Sigmoid colon (tissue), 7 donors: ENCODE data around the gene RNF144A. TPM values are rescaled to one million over a fixed set of nuclear protein-coding genes. Genes with fewer than 3 reads are reported as not detected.

Source experiments
- DNase-seq: peaks from one replicate; pipeline ENCODE4 v3.0.0-alpha.2; 2019
- H3K27ac ChIP-seq, 4 donors: fragments of 200-600 bp; sonication (generic); one replicate each; pipeline ENCODE4 v1.5.1; 2016 to 2019; ENCODE audit warnings: mild to moderate bottlenecking in 1 of 4
- H3K27me3 ChIP-seq, 3 donors: fragments of 200-600 bp; sonication (generic); one replicate each; pipeline ENCODE4 v1.5.1; 2019; ENCODE audit warnings: mild to moderate bottlenecking in 1 of 3
- H3K36me3 ChIP-seq, 4 donors: fragments of 200-600 bp; sonication (generic); one replicate each; pipeline ENCODE4 v1.5.1; 2016 to 2019
- H3K4me1 ChIP-seq, 4 donors: fragments of 200-600 bp; sonication (generic); one replicate each; pipeline ENCODE4 v1.5.1; 2017 to 2019
- H3K4me3 ChIP-seq, 4 donors: fragments of 200-600 bp; sonication (generic); one replicate each; pipeline ENCODE4 v1.5.1; 2017 to 2019; ENCODE audit warnings: mild to moderate bottlenecking in 2 of 4, moderate library complexity in 1 of 4
- H3K9me3 ChIP-seq, 4 donors: fragments of 200-600 bp in 3 of 4; sonication (generic) in 3 of 4; one replicate each; pipeline versions ENCODE4 v1.5.1 to v1.6.1; 2013 to 2019
- EP300 ChIP-seq, 4 donors: sonication (generic); formaldehyde crosslinking; IDR thresholded peaks; one replicate each; pipeline ENCODE4 v1.6.1; 2017; ENCODE audit warnings: antibody characterized with exemption in 4 of 4
- POLR2A ChIP-seq, 2 donors: fragments of 450-650 bp; IDR thresholded peaks; one replicate each; pipeline ENCODE4 v1.6.1; 2016; ENCODE audit warnings: antibody characterized with exemption in 2 of 2, mild to moderate bottlenecking in 2 of 2, moderate library complexity in 2 of 2
- POLR2AphosphoS5 ChIP-seq, 4 donors: sonication (generic); formaldehyde crosslinking; IDR thresholded peaks; one replicate each; pipeline ENCODE4 v1.6.1; 2017; ENCODE audit warnings: antibody characterized with exemption in 4 of 4
- WGBS, 2 donors: extraction: QIAGEN DNeasy Blood & Tissue Kit; methylation state at CpG; one replicate each; pipeline ENCODE4 v1.1.7; 2013; 5-methylcytosine and 5-hydroxymethylcytosine counted together
- intact Hi-C: fragments of 100-400 bp; cut with DNase I; formaldehyde crosslinking; loops from one replicate; pipeline ENCODE4 v1.15.1; 2023
- polyA plus RNA-seq, 3 donors: library from polyadenylated mRNA; stranded (reverse); fragments of 200-250 nt; gene quantifications; one replicate each; pipeline ENCODE4 v1.2.3, GENCODE V29; 2013
- total RNA-seq, 4 donors: library from RNA; depleted of rRNA; stranded (reverse); fragments of >200 nt; gene quantifications; one replicate each; pipeline ENCODE4 v1.1.0, GENCODE V29; 2016
- TF ChIP-seq, protein P1 (sequence below), 4 experiments: fragments of 450-650 bp in 3 of 4; fragments of 200-600 bp in 1 of 4; IDR thresholded peaks; one replicate each; pipeline ENCODE4 v1.5.1; 2016 to 2019; ENCODE audit warnings: antibody characterized with exemption in 4 of 4, mild to moderate bottlenecking in 3 of 4, moderate library complexity in 2 of 4
- donor health status: healthy with polysubstance abuse.
- donor health status: Bipolar disorder and iron deficiency.
- donor health status: healthy.

RNF144A gene
- total and polyA plus RNA-seq, 7 donors = 4.8 to 14.2 (median 12.1) TPM

DNA sequence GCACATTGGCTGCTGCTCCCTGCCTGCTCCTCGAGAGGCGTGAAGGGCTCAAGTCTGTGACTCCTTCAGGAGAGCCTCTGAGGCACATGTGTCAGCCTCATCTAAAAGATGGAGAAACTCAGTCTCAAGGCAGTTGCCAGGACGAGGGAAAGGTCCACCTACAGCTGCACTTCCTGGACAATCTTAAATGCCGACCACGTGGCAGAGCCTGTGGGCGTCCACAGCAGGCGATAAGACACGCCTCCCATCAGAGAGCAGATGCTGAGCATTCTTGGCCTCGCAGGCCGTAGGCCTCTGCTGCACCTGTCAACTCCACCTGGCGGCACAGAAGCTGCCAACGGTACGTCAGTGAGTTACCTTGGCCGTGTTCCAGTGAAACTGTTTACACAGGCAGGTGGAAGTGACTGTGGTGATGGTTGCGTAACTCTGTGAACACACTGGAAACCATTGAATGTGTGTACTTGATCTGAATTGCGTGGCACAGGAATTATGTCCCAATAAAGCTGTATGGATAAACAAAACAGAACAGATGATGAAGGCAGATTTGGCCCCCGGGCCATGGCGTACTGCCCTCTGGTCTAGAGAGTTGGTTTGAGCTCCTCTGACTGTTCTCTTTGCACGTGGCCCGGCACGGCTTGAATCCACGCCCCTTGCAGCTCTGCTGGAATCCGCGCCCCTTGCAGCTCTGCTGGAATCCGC, 114.5 kb downstream of the RNF144A start:
- DNase-seq = peak; percentile 68
- intact Hi-C loops = no loop called here
- no peak overlapping the region for H3K27ac ChIP-seq
- peaks cover 0 to 17% (median 7%) of the 10 kb centered on the region in 4 donors for H3K4me1 ChIP-seq
- H3K4me3 ChIP-seq = no peak overlapping the region
- no peaks in the 10 kb centered on the region for H3K27me3 ChIP-seq
- H3K36me3 ChIP-seq = peaks cover 0 to 12% (median 2%) of the 10 kb centered on the region in 4 donors
- H3K9me3 ChIP-seq = no peaks in the 10 kb centered on the region
- TF ChIP-seq POLR2AphosphoS5 (IDR thresholded peaks at IDR 0.05) (peak in 2 of 4 donors; percentile 36 to 53), EP300 (IDR thresholded peaks at IDR 0.05) (no peak)
- 15 to 58% methylated on average over 25 of the region's 25 CpGs for WGBS, 2 donors

DNA sequence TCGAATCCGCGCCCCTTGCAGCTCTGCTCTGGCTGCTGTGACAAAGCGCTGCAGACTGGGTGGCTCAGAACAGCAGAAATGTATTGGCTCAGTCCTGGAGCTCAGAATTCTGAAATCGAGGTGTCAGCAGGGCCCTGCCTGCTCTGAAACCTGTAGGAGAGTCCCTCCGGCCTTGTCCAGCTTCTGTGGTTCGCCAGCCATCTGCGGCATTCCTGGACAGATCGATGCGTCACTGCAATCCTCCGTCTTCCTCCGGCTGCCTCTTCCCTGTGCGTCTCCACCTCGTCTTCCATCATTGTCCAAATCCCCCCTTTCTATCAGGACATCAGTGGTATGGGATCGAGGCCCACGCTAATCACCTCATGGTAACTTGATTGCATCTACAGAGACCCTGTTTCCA, 115.2 kb downstream of the RNF144A start:
- Histone ChIP-seq H3K4me3 (no peak overlapping the region), H3K27ac (no peak overlapping the region), H3K4me1 (peaks cover 0 to 10% (median 1%) of the 10 kb centered on the region in 4 donors), H3K27me3 (no peaks in the 10 kb centered on the region), H3K9me3 (no peaks in the 10 kb centered on the region), H3K36me3 (peaks cover 0 to 12% (median 2%) of the 10 kb centered on the region in 4 donors)
- TF ChIP-seq EP300 (IDR thresholded peaks at IDR 0.05) (no peak), POLR2AphosphoS5 (IDR thresholded peaks at IDR 0.05) (no peak), POLR2A (IDR thresholded peaks at IDR 0.05) (no peak)
- TF ChIP-seq, protein P1, sequence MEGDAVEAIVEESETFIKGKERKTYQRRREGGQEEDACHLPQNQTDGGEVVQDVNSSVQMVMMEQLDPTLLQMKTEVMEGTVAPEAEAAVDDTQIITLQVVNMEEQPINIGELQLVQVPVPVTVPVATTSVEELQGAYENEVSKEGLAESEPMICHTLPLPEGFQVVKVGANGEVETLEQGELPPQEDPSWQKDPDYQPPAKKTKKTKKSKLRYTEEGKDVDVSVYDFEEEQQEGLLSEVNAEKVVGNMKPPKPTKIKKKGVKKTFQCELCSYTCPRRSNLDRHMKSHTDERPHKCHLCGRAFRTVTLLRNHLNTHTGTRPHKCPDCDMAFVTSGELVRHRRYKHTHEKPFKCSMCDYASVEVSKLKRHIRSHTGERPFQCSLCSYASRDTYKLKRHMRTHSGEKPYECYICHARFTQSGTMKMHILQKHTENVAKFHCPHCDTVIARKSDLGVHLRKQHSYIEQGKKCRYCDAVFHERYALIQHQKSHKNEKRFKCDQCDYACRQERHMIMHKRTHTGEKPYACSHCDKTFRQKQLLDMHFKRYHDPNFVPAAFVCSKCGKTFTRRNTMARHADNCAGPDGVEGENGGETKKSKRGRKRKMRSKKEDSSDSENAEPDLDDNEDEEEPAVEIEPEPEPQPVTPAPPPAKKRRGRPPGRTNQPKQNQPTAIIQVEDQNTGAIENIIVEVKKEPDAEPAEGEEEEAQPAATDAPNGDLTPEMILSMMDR (IDR thresholded peaks at IDR 0.05) = no peak
- intact Hi-C loops = no loop called here
- DNase-seq = peak; percentile 51
- whole genome bisulfite sequencing, 2 donors = 94 to 96% methylated on average over 16 of the region's 16 CpGs

DNA sequence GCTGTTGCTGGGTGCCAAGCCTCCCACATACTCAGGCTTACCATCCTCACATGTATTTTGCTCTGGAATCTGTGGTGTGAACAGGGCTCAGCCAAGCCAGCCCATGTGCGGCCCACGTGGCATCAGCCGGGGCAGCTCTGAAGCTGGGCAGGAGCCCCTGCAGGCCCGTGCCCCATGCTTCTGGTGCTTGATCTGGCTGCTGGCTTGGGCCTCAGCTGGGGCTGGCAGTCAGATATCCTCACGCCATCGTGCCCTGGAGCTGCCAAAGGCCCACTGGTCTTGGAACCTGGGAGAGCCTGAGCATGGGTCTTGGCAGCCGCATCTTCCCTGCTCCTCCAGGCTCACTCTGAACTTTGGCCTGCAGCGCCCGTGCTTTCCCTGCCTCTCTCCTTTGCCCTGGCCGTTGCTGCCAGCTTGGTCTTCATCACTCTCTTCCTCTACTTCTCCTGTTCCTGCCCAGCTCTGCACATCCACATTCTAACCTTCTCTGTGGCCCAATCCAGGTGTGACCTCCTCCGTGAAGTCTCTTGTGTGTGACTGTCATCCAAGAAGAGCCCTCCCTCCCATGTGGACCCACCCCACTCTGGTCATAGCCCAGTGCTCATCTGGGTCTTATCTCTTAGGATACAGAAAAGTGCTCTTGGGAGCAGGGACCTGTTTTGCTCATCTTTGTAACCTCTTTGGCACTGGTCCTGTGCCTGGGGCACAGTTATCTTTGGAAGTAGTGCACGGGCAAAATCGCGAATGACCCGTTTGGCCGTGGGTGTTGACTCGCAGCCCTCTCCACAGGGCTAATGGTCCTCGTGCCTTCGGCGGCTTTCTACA, 116.1 kb downstream of the RNF144A start:
- no peak overlapping the region for H3K27ac ChIP-seq
- peaks cover 0 to 13% (median 0%) of the 10 kb centered on the region in 4 donors for H3K4me1 ChIP-seq
- H3K9me3 ChIP-seq = no peaks in the 10 kb centered on the region
- no peaks in the 10 kb centered on the region for H3K27me3 ChIP-seq
- DNase-seq = peak; percentile 46
- peaks cover 0 to 12% (median 2%) of the 10 kb centered on the region in 4 donors for H3K36me3 ChIP-seq
- intact Hi-C loops = no loop called here
- TF ChIP-seq, protein P1 (IDR thresholded peaks at IDR 0.05) = no peak
- no peak for TF ChIP-seq POLR2A (IDR thresholded peaks at IDR 0.05)
- no peak for TF ChIP-seq POLR2AphosphoS5 (IDR thresholded peaks at IDR 0.05)
- no peak for TF ChIP-seq EP300 (IDR thresholded peaks at IDR 0.05)
- WGBS, 2 donors = 81 to 93% methylated on average over 20 of the region's 20 CpGs
- H3K4me3 ChIP-seq = no peak overlapping the region

DNA sequence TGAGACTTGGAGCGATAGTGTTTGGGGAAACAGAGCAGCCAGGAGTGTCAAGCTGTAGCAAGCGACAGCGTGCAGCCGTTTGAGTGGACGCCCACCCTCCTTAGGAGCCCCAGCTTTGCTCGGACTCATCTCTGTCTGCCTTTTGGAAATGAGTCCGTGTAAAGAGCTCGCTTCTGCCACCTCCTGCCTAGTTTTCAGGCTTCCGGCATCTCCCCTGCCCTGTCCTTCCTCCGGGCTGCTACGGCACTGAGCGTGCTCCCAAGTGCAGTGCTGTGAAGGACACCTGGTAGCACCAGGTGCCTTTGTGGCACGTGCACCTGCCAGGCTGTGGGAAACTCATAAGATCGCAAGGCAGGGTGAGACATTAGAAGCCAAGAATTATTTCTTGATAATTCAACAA, 117.1 kb downstream of the RNF144A start:
- Histone ChIP-seq H3K4me3 (no peak overlapping the region), H3K27me3 (no peaks in the 10 kb centered on the region), H3K27ac (no peak overlapping the region), H3K4me1 (peaks cover 0 to 13% (median 0%) of the 10 kb centered on the region in 4 donors), H3K9me3 (no peaks in the 10 kb centered on the region), H3K36me3 (peaks cover 0 to 12% (median 2%) of the 10 kb centered on the region in 4 donors)
- TF ChIP-seq EP300 (IDR thresholded peaks at IDR 0.05) (no peak), POLR2AphosphoS5 (IDR thresholded peaks at IDR 0.05) (no peak), POLR2A (IDR thresholded peaks at IDR 0.05) (no peak)
- TF ChIP-seq, protein P1 (IDR thresholded peaks at IDR 0.05) = no peak
- 68 to 82% methylated on average over 14 of the region's 14 CpGs for WGBS, 2 donors
- intact Hi-C loops = no loop called here
- DNase-seq = peak; percentile 64

DNA sequence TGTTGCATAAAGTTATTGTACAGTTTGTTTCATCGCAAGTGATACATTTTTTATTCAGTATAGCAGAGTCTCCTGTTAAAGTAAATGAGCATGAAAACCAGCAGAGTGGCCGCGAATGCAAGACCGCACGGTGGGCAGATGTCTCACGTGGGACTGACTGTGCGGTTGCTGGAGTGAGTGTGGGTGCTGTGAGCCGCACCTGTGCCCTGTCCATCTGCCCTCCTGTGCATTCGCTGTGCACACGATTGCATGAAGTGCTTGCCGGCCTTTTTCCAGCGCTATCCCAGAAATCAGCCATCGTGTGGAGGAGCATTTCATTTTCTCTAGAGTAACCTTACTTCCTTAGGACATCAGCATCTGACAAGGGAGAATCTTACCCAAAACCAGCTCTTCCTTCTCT, 118.7 kb downstream of the RNF144A start:
- WGBS, 2 donors = 97% methylated on average over 13 of the region's 13 CpGs
- no peak overlapping the region for H3K27ac ChIP-seq
- H3K36me3 ChIP-seq = peaks cover 0 to 16% (median 2%) of the 10 kb centered on the region in 4 donors

More for the DNA sequence above, 118.7 kb downstream of the RNF144A start:
- TF ChIP-seq, protein P1 (IDR thresholded peaks at IDR 0.05) = no peak
- TF ChIP-seq EP300 (IDR thresholded peaks at IDR 0.05) = no peak
- no peak for TF ChIP-seq POLR2A (IDR thresholded peaks at IDR 0.05)
- TF ChIP-seq POLR2AphosphoS5 (IDR thresholded peaks at IDR 0.05) = no peak
- Histone ChIP-seq H3K4me3 (no peak overlapping the region), H3K27me3 (no peaks in the 10 kb centered on the region), H3K4me1 (peaks cover 0 to 13% (median 0%) of the 10 kb centered on the region in 4 donors), H3K9me3 (no peaks in the 10 kb centered on the region)
- intact Hi-C loops = no loop called here
- DNase-seq = peak; percentile 17
